Uterus (tissue), 4 donors: Measurements from ENCODE around the gene FANCE. TPM values are rescaled to one million over a fixed set of nuclear protein-coding genes. Genes with fewer than 3 reads are reported as not detected.

ENCODE experiments used
- DNase-seq, 2 donors: peaks; one replicate each; pipeline ENCODE4 v3.0.0-alpha.2; 2019 to 2020
- H3K27ac ChIP-seq, 2 donors: fragments of 200-600 bp; sonication (generic); 1 replicate in 1 of 2; 2 replicates in 1 of 2; pipeline ENCODE4 v1.5.1; 2016 to 2018
- H3K27me3 ChIP-seq, 2 donors: fragments of 200-600 bp; sonication (generic); one replicate each; pipeline ENCODE4 v1.5.1; 2018 to 2019; ENCODE audit warnings: control low read depth in 1 of 2
- H3K36me3 ChIP-seq, 2 donors: fragments of 200-600 bp; sonication (generic); one replicate each; pipeline ENCODE4 v1.5.1; 2019; ENCODE audit warnings: control low read depth in 1 of 2
- H3K4me1 ChIP-seq, 2 donors: fragments of 200-600 bp; sonication (generic); one replicate each; pipeline ENCODE4 v1.5.1; 2018 to 2019; ENCODE audit warnings: control low read depth in 1 of 2
- H3K4me3 ChIP-seq, 2 donors: fragments of 200-600 bp; sonication (generic); 1 replicate in 1 of 2; 2 replicates in 1 of 2; pipeline ENCODE4 v1.5.1; 2018 to 2019; ENCODE audit warnings: mild to moderate bottlenecking in 1 of 2
- H3K9me3 ChIP-seq, 2 donors: fragments of 200-600 bp; sonication (generic); one replicate each; pipeline ENCODE4 v1.5.1; 2019; ENCODE audit warnings: control low read depth in 1 of 2
- POLR2A ChIP-seq, 2 donors: fragments of 450-650 bp; IDR thresholded peaks; one replicate each; pipeline ENCODE4 v1.6.1; 2016; ENCODE audit warnings: antibody characterized with exemption in 2 of 2, mild to moderate bottlenecking in 1 of 2, moderate library complexity in 1 of 2
- intact Hi-C: fragments of 100-400 bp; cut with DNase I; formaldehyde crosslinking; loops from one replicate; pipeline ENCODE4 v1.15.1; 2023; ENCODE audit warnings: low total_unique reads
- total RNA-seq, 4 donors: library from RNA; depleted of rRNA in 3 of 4; stranded (reverse); fragments of >200 nt in 3 of 4; gene quantifications; one replicate each; pipeline versions ENCODE4 v1.1.0 to v1.2.4, GENCODE V29; 2014 to 2023
- TF ChIP-seq, protein P1 (sequence below), 4 experiments: fragments of 200-600 bp in 2 of 4; fragments of 450-650 bp in 2 of 4; sonication (generic) in 2 of 4; IDR thresholded peaks; one replicate each; pipeline ENCODE4 v1.5.1; 2016 to 2019; ENCODE audit warnings: antibody characterized with exemption in 4 of 4, mild to moderate bottlenecking in 2 of 4, moderate library complexity in 1 of 4
- donor health status: DM: yes; HTN: yes; CAD: no.

FANCE gene
- total RNA-seq, 4 donors from 2014 or later: 9.6 to 19.1 (median 11.4) TPM

DNA sequence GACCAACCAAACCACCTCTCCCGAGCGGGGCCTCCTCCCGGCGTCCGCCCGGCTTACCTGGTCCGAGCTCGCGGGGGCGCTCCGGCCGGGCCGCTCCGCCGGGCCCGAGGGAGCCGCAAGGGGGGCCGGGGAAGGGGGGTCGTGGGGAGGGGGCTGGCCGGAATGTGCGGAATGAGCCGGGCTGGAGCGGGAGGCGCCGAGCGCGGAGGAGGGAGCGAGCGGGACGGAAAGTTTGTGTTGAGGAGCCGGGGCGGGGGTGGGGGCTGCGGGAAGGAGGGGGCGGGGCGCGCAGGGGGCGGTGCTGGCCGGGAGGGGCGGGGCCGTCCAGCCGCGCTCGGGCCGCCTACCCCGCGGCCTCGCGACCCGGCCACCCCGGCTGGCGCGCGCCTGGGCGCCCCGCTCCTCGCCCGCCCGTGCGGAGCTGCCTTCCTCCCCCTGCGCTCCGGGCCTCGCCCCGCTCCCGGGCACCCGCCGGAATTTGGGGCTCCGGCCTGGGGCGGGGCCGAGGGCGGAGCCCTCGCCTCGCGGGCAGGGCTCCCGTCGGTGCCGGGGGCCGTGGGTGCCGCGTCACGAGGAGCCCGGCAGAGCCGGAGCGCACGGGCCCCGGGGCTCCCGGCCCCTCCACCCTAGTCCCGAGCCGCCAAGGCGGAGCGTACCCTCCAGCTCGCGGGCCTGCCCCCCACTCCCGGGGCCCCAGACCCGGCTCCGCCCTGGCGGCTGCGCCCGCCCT lies 44.9 kb downstream of the FANCE start, which contains the start of gene TEAD3:
Gene TEAD3, minus strand, starts transcription at position 239 of the 730 bp plus-strand sequence.
- Histone ChIP-seq H3K36me3 (no peaks in the 10 kb centered on the region), H3K4me1 (peaks cover 0 to 24% of the 10 kb centered on the region in 2 donors), H3K9me3 (no peaks in the 10 kb centered on the region), H3K4me3 (peak within 1 kb of the TSS; percentile 50 to 88), H3K27ac (peak within 1 kb of the TSS; percentile 98 to 100), H3K27me3 (no peaks in the 10 kb centered on the region)
- DNase-seq: peak; percentile 78 to 88
- TF ChIP-seq POLR2A (IDR thresholded peaks at IDR 0.05): peak; percentile 79 to 87
- TF ChIP-seq, protein P1, sequence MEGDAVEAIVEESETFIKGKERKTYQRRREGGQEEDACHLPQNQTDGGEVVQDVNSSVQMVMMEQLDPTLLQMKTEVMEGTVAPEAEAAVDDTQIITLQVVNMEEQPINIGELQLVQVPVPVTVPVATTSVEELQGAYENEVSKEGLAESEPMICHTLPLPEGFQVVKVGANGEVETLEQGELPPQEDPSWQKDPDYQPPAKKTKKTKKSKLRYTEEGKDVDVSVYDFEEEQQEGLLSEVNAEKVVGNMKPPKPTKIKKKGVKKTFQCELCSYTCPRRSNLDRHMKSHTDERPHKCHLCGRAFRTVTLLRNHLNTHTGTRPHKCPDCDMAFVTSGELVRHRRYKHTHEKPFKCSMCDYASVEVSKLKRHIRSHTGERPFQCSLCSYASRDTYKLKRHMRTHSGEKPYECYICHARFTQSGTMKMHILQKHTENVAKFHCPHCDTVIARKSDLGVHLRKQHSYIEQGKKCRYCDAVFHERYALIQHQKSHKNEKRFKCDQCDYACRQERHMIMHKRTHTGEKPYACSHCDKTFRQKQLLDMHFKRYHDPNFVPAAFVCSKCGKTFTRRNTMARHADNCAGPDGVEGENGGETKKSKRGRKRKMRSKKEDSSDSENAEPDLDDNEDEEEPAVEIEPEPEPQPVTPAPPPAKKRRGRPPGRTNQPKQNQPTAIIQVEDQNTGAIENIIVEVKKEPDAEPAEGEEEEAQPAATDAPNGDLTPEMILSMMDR (IDR thresholded peaks at IDR 0.05): peak in 2 of 4 experiments; percentile 3 to 21
- intact Hi-C loops: no loop called here

DNA sequence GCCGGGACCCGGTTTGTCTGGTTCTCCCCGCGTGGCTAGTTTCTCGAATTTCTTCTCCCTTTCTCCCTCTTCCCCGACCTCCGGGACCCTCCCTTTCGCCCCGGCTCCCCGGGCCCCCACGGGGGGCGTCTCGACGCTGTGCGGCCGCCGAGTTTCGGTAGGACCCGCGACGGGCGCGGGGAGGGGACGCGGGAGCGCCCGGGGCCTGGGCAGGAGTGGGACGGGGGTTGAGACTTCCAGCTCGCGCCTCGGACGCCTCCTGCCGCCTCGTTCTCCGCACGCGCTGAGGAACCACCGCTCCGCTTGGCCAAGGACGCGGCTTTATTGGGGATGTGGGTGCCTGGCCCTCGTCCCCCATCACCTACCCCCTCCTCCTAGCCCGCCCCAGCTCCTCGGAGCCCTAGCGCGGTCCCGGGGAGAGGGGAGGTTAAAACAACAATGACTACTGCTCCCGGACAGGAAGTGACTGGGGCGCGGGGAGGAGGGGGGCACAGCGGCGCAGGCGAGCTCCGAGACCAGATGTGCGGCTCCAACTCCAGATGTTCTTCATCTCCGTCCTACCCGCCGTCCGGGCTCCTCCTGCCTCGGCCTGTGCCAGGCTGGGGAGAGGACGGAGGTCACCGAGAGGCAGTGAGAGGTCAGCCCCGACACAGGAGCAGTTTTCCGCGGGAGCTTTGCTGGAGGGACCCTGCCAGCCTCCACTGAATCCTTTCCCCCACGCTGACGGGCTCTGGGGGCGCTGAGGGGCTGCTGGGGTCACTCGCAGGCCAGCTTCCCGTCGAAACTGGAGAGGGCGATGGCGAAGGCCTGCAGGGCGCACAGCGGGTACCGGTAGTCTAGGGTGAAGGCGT lies 45.7 kb downstream of the FANCE start:
- peak; percentile 82 to 85 for DNase-seq
- intact Hi-C loops: no loop called here
- no peaks in the 10 kb centered on the region for H3K27me3 ChIP-seq
- TF ChIP-seq, protein P1 (IDR thresholded peaks at IDR 0.05): peak in 2 of 4 experiments; percentile 4 to 18
- peak in 1 of 2 donors; percentile 26 for TF ChIP-seq POLR2A (IDR thresholded peaks at IDR 0.05)
- no peaks in the 10 kb centered on the region for H3K36me3 ChIP-seq
- H3K4me1 ChIP-seq: peaks cover 0 to 16% of the 10 kb centered on the region in 2 donors
- peak overlapping the region; percentile 50 to 88 for H3K4me3 ChIP-seq
- H3K27ac ChIP-seq: peak overlapping the region; percentile 98 to 100
- no peaks in the 10 kb centered on the region for H3K9me3 ChIP-seq

DNA sequence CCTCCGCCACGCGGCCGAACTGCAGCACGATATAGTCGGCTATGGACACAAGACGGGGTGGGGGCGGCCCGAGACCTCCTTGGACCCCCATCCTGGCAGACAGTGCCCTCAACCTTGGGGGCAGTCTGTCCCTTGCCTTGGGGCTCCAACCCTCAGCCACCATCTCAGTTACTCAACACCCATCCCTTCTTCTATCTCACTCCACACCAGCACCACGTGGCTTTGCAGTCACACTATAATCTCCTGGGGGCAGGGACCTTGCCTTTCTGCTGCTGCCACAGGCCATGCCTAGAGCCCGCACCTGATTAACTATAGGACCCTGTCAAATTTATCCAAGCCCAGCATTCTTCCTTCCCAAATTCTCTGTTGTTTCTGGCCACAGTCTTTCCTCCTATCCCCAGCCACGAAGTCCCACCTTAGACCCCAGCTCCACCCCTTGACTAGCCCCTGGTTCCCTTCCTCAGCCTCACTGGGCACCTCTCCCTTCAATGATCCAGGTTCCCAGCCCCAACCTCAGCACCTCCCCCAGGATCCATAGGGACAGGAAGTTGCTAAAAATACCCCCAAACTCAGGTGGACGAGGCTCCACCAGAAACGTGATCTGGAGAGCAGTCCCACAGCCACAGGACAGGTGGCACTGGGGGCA lies 46.4 kb downstream of the FANCE start:
- intact Hi-C loops: no loop called here
- peak overlapping the region; percentile 98 to 100 for H3K27ac ChIP-seq
- peaks cover 0 to 15% of the 10 kb centered on the region in 2 donors for H3K4me1 ChIP-seq
- peak overlapping the region; percentile 50 to 88 for H3K4me3 ChIP-seq
- TF ChIP-seq, protein P1 (IDR thresholded peaks at IDR 0.05): no peak
- no peak for TF ChIP-seq POLR2A (IDR thresholded peaks at IDR 0.05)
- no peaks in the 10 kb centered on the region for H3K27me3 ChIP-seq
- DNase-seq: no peak
- no peaks in the 10 kb centered on the region for H3K36me3 ChIP-seq
- H3K9me3 ChIP-seq: no peaks in the 10 kb centered on the region

DNA sequence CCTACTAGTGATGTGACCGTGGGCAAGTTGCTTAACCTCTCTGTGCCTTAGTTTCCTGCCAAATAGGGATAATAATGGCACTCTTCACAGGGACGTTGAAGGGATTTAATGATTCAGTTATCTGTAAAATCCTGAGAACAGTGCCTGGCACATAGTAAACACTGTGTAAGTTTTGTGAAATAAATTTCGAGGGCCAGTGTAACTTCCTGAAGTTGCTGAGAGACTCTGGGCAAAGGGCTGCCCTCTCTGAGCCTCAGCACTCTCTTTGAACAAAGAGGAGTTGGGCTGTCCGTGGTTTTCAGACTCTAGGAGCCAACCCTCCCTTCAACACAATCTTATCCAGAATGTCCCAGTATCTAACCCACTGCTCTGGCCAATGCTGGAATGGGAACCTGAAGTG lies 47.2 kb downstream of the FANCE start:
- Histone ChIP-seq H3K9me3 (no peaks in the 10 kb centered on the region), H3K27me3 (no peaks in the 10 kb centered on the region), H3K36me3 (no peaks in the 10 kb centered on the region), H3K4me1 (peaks cover 0 to 11% of the 10 kb centered on the region in 2 donors), H3K4me3 (no peak overlapping the region), H3K27ac (peak overlapping the region in 1 of 2 donors; percentile 100)
- intact Hi-C loops: no loop called here
- no peak for TF ChIP-seq POLR2A (IDR thresholded peaks at IDR 0.05)
- TF ChIP-seq, protein P1 (IDR thresholded peaks at IDR 0.05): no peak
- no peak for DNase-seq
